Activated naive CD4-positive, alpha-beta T cell treated with anti-CD3 and anti-CD28 coated beads for 36 hours (primary cell): ENCODE results near the gene TAF1D. TPM values are rescaled to one million over a fixed set of nuclear protein-coding genes. Genes with fewer than 3 reads are reported as not detected.
"Not testable (repeated sequence)": the region's sequence is repeated elsewhere in the genome, so short reads cannot be mapped to it uniquely, and the experiment has no call there.

Source experiments
- CTCF ChIA-PET: fragments of 350-600 bp; sonication (Branson Sonifier 250); formaldehyde crosslinking; loops from one replicate; lab custom pipeline; 2021; ENCODE audit warnings: antibody characterized with exemption; lab: Charles Lee
- DNase-seq: peaks from one replicate; pipeline ENCODE4 v3.0.0-alpha.2; 2020
- H3K27ac Mint-ChIP-seq: one replicate; pipeline ENCODE4 v1.8.0; 2021; ENCODE audit warnings: mild to moderate bottlenecking, mixed read lengths
- H3K27me3 Mint-ChIP-seq: one replicate; pipeline ENCODE4 v1.8.0; 2021; ENCODE audit warnings: low read depth, mixed read lengths
- H3K36me3 Mint-ChIP-seq: one replicate; pipeline ENCODE4 v1.8.0; 2021; ENCODE audit warnings: low read depth, mixed read lengths
- H3K4me1 Mint-ChIP-seq: one replicate; pipeline ENCODE4 v1.8.0; 2021; ENCODE audit warnings: low read depth, mixed read lengths
- H3K4me3 Mint-ChIP-seq: one replicate; pipeline ENCODE4 v1.8.0; 2021; ENCODE audit warnings: mild to moderate bottlenecking, moderate library complexity, mixed read lengths
- H3K9me3 Mint-ChIP-seq: one replicate; pipeline ENCODE4 v1.8.0; 2021; ENCODE audit warnings: mixed read lengths
- intact Hi-C: fragments of 100-400 bp; cut with micrococcal nuclease; formaldehyde crosslinking; loops from one replicate; pipeline ENCODE4 v1.15.1; 2023
- total RNA-seq, 2 experiments: library from RNA; stranded (reverse); gene quantifications; one replicate each; pipeline ENCODE4 v1.2.3, GENCODE V29; 2021

The TAF1D gene
- total RNA-seq, 2 experiments from 2014 or later: 442 to 482 TPM

- not testable (repeated sequence) for H3K27ac Mint-ChIP-seq
These were observed 3.9 kb upstream of the TAF1D start for GRCh38 chr11:93745005-93745755.

GRCh38 chr11:93744669-93745004, 3.3 kb upstream of the TAF1D start:
- Mint-ChIP-seq H3K9me3 (no peaks in the 10 kb centered on the region), H3K36me3 (peaks cover 25% of the 10 kb centered on the region), H3K27ac (no peak overlapping the region), H3K27me3 (no peaks in the 10 kb centered on the region), H3K4me3 (no peak overlapping the region), H3K4me1 (peaks cover 24% of the 10 kb centered on the region)
- CTCF ChIA-PET: no interaction called here
- no peak for DNase-seq
- intact Hi-C loops: loop anchor here (10.0 kb wide), 1 partner anchor 1350 kb away; no protein-coding TSS in a partner anchor

More at GRCh38 chr11:93745005-93745755, 3.9 kb upstream of the TAF1D start:
- H3K4me1 Mint-ChIP-seq: peaks cover 23% of the 10 kb centered on the region
- DNase-seq, H3K4me3 Mint-ChIP-seq, CTCF ChIA-PET, H3K27me3 Mint-ChIP-seq, H3K9me3 Mint-ChIP-seq: not testable (repeated sequence)
- H3K36me3 Mint-ChIP-seq: peaks cover 22% of the 10 kb centered on the region
- intact Hi-C loops: loop anchor here (10.0 kb wide), 1 partner anchor 1350 kb away; no protein-coding TSS in a partner anchor

GRCh38 chr11:93743291-93743690, 2.0 kb upstream of the TAF1D start:
- Mint-ChIP-seq H3K9me3 (no peaks in the 10 kb centered on the region), H3K27ac (no peak overlapping the region), H3K4me1 (peaks cover 31% of the 10 kb centered on the region), H3K4me3 (peak overlapping the region; percentile 46), H3K27me3 (no peaks in the 10 kb centered on the region), H3K36me3 (peaks cover 39% of the 10 kb centered on the region)
- intact Hi-C loops: loop anchor here (10.0 kb wide), 1 partner anchor 1352 kb away; no protein-coding TSS in a partner anchor
- CTCF ChIA-PET: no interaction called here
- no peak for DNase-seq

- CTCF ChIA-PET: interaction anchor here (0.6 to 2.2 kb wide), 5 partner anchors 24 to 44 kb away, joined by 3 to 10 read pairs (median 4); partner anchors contain the start of gene MED17
These were observed 559 bp upstream of the TAF1D start for GRCh38 chr11:93741882-93742226.

GRCh38 chr11:93740730-93741093, 583 bp downstream of the TAF1D start:
- CTCF ChIA-PET: interaction anchor here (1.0 to 2.2 kb wide), 3 partner anchors 23 to 43 kb away, joined by 3 to 10 read pairs (median 3); partner anchors contain the start of gene MED17
- H3K27me3 Mint-ChIP-seq: no peaks in the 10 kb centered on the region
- peaks cover 47% of the 10 kb centered on the region for H3K4me1 Mint-ChIP-seq
- no peaks in the 10 kb centered on the region for H3K9me3 Mint-ChIP-seq
- intact Hi-C loops: loop anchor here (1.0 to 10.0 kb wide), 9 partner anchors 44 to 1354 kb away; partner anchors contain the start of genes ANKRD49, CEP295, CWC15 and KDM4D
- peak overlapping the region; percentile 97 for H3K27ac Mint-ChIP-seq
- peaks cover 60% of the 10 kb centered on the region for H3K36me3 Mint-ChIP-seq
- DNase-seq: peak; percentile 71
- H3K4me3 Mint-ChIP-seq: peak overlapping the region; percentile 93

More at GRCh38 chr11:93741882-93742226, 559 bp upstream of the TAF1D start:
- Mint-ChIP-seq H3K9me3 (no peaks in the 10 kb centered on the region), H3K27me3 (no peaks in the 10 kb centered on the region), H3K4me3 (peak overlapping the region; percentile 93), H3K27ac (peak overlapping the region; percentile 97), H3K36me3 (peaks cover 51% of the 10 kb centered on the region), H3K4me1 (peaks cover 41% of the 10 kb centered on the region)
- intact Hi-C loops: loop anchor here (1.0 to 10.0 kb wide), 9 partner anchors 42 to 1353 kb away; partner anchors contain the start of genes ANKRD49, CEP295, CWC15 and KDM4D
- DNase-seq: no peak

- Mint-ChIP-seq H3K9me3 (no peaks in the 10 kb centered on the region), H3K4me1 (peaks cover 49% of the 10 kb centered on the region)
These were observed 1.1 kb downstream of the TAF1D start for GRCh38 chr11:93740031-93740729.

GRCh38 chr11:93738647-93739081, 2.6 kb downstream of the TAF1D start:
- CTCF ChIA-PET: interaction anchor here (1.9 kb wide), 1 partner anchor 45 kb away, joined by 7 read pairs; the partner anchor contains the start of gene MED17
- no peaks in the 10 kb centered on the region for H3K9me3 Mint-ChIP-seq
- H3K36me3 Mint-ChIP-seq: peaks cover 76% of the 10 kb centered on the region
- H3K4me3 Mint-ChIP-seq: peak overlapping the region; percentile 93
- no peaks in the 10 kb centered on the region for H3K27me3 Mint-ChIP-seq
- no peak for DNase-seq
- peak overlapping the region; percentile 97 for H3K27ac Mint-ChIP-seq
- intact Hi-C loops: loop anchor here (1.0 kb wide), 2 partner anchors 8 to 76 kb away; no protein-coding TSS in a partner anchor
- peaks cover 53% of the 10 kb centered on the region for H3K4me1 Mint-ChIP-seq

More at GRCh38 chr11:93740031-93740729, 1.1 kb downstream of the TAF1D start:
- CTCF ChIA-PET: interaction anchor here (0.6 to 2.2 kb wide), 6 partner anchors 13 to 1186 kb away, joined by 3 to 10 read pairs (median 3); partner anchors contain the start of gene MED17
- DNase-seq: peak; percentile 68
- Mint-ChIP-seq H3K4me3 (peak overlapping the region; percentile 93), H3K27me3 (no peaks in the 10 kb centered on the region), H3K36me3 (peaks cover 64% of the 10 kb centered on the region), H3K27ac (peak overlapping the region; percentile 97)
- intact Hi-C loops: loop anchor here (2.0 to 10.0 kb wide), 4 partner anchors 197 to 1355 kb away; partner anchors contain the start of genes CWC15, KDM4D and SMCO4

GRCh38 chr11:93737904-93738612, 3.2 kb downstream of the TAF1D start:
- H3K27ac Mint-ChIP-seq: peak overlapping the region; percentile 97
- no peaks in the 10 kb centered on the region for H3K27me3 Mint-ChIP-seq
- H3K36me3 Mint-ChIP-seq: peaks cover 80% of the 10 kb centered on the region
- H3K4me3 Mint-ChIP-seq: peak overlapping the region; percentile 93
- DNase-seq: no peak
- CTCF ChIA-PET: interaction anchor here (1.9 kb wide), 1 partner anchor 46 kb away, joined by 7 read pairs; the partner anchor contains the start of gene MED17
- no peaks in the 10 kb centered on the region for H3K9me3 Mint-ChIP-seq
- intact Hi-C loops: loop anchor here (1.0 kb wide), 2 partner anchors 8 to 76 kb away; no protein-coding TSS in a partner anchor
- peaks cover 56% of the 10 kb centered on the region for H3K4me1 Mint-ChIP-seq

GRCh38 chr11:93736129-93736528, 5.2 kb downstream of the TAF1D start:
- peaks cover 54% of the 10 kb centered on the region for H3K4me1 Mint-ChIP-seq
- H3K27ac Mint-ChIP-seq: peak overlapping the region; percentile 82
- no peaks in the 10 kb centered on the region for H3K27me3 Mint-ChIP-seq
- intact Hi-C loops: no loop called here
- CTCF ChIA-PET: no interaction called here
- no peaks in the 10 kb centered on the region for H3K9me3 Mint-ChIP-seq
- no peak for DNase-seq
- H3K4me3 Mint-ChIP-seq: peak overlapping the region; percentile 46
- peaks cover 86% of the 10 kb centered on the region for H3K36me3 Mint-ChIP-seq

- no peak for DNase-seq
- intact Hi-C loops: no loop called here
- Mint-ChIP-seq H3K4me3 (peak overlapping the region; percentile 46), H3K4me1 (peaks cover 54% of the 10 kb centered on the region), H3K27ac (peak overlapping the region; percentile 82), H3K36me3 (peaks cover 81% of the 10 kb centered on the region), H3K9me3 (no peaks in the 10 kb centered on the region), H3K27me3 (no peaks in the 10 kb centered on the region)
- CTCF ChIA-PET: no interaction called here
These were observed 5.7 kb downstream of the TAF1D start for GRCh38 chr11:93735627-93736026.

- H3K36me3 Mint-ChIP-seq: peaks cover 78% of the 10 kb centered on the region
- peak overlapping the region; percentile 82 for H3K27ac Mint-ChIP-seq
- no peaks in the 10 kb centered on the region for H3K9me3 Mint-ChIP-seq
- CTCF ChIA-PET: interaction anchor here (0.6 to 1.2 kb wide), 2 partner anchors 49 to 505 kb away, joined by 3 read pairs; partner anchors contain the start of gene MED17
- intact Hi-C loops: no loop called here
- peak overlapping the region; percentile 36 for H3K4me3 Mint-ChIP-seq
- H3K27me3 Mint-ChIP-seq: no peaks in the 10 kb centered on the region
- peaks cover 56% of the 10 kb centered on the region for H3K4me1 Mint-ChIP-seq
- DNase-seq: no peak
These were observed 6.7 kb downstream of the TAF1D start for GRCh38 chr11:93734427-93735222.
